ENCODE measurements around the gene MED22. TPM values are rescaled to one million over a fixed set of nuclear protein-coding genes. Genes with fewer than 3 reads are reported as not detected.
"Not testable (repeated sequence)": the region's sequence is repeated elsewhere in the genome, so short reads cannot be mapped to it uniquely, and the experiment has no call there.

Gene MED22
- total RNA-seq, 1 donor from 2014 or later: 31.7 TPM

DNA sequence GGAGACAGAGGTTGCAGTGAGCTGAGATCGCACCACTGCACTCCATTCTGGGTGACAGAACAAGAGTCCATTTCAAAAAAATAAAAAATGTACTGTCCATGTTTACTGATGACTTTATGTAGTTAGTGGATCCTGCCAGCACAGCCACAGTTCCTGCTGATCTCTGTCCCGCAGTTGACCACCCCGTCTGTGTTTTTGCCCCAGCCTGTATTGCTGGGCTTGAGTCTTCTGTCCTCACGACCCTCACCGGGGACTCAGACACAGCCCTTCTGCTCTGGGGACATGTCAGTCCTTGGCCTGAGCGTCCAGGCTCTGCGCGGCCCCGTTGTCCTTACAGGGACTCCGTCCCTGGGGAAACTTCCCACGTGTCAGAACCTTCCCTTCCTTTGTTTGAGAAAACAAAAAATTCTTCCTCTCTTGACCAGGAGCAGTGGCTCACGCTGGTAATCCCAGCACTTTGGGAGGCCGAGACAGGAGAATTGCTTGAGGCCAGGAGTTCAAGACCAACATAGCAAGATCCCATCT, 26.5 kb downstream of the MED22 start:
- Histone ChIP-seq H3K36me3 (no peaks in the 10 kb centered on the region), H3K27me3 (no peaks in the 10 kb centered on the region), H3K4me2 (no peak overlapping the region), H3F3A (ENCODE audit: low read depth) (no peaks in the 10 kb centered on the region), H3K4me1 (no peaks in the 10 kb centered on the region), H3K9ac (no peak overlapping the region), H3K79me2 (ENCODE audit: low read depth) (no peaks in the 10 kb centered on the region), H3K9me3 (ENCODE audit: low read depth) (peaks cover 4% of the 10 kb centered on the region), H3K4me3 (no peak overlapping the region), H4K20me1 (ENCODE audit: low read depth) (no peaks in the 10 kb centered on the region), H2AFZ (replicated peaks) (no peak overlapping the region), H3K27ac (no peak overlapping the region)
- Mint-ChIP-seq H3K4me1 (no peaks in the 10 kb centered on the region), H3K9me3 (peaks cover 19% of the 10 kb centered on the region), H3K4me3 (no peak overlapping the region), H3K27ac (no peak overlapping the region), H3K27me3 (ENCODE audit: insufficient read depth, low read depth) (peaks cover 12% of the 10 kb centered on the region), H3K36me3 (no peaks in the 10 kb centered on the region)
- no peak for TF ChIP-seq EZH2phosphoT487 (IDR thresholded peaks at IDR 0.05)
- no peak for TF ChIP-seq EZH2 (IDR thresholded peaks at IDR 0.05)
- TF ChIP-seq, protein P1, sequence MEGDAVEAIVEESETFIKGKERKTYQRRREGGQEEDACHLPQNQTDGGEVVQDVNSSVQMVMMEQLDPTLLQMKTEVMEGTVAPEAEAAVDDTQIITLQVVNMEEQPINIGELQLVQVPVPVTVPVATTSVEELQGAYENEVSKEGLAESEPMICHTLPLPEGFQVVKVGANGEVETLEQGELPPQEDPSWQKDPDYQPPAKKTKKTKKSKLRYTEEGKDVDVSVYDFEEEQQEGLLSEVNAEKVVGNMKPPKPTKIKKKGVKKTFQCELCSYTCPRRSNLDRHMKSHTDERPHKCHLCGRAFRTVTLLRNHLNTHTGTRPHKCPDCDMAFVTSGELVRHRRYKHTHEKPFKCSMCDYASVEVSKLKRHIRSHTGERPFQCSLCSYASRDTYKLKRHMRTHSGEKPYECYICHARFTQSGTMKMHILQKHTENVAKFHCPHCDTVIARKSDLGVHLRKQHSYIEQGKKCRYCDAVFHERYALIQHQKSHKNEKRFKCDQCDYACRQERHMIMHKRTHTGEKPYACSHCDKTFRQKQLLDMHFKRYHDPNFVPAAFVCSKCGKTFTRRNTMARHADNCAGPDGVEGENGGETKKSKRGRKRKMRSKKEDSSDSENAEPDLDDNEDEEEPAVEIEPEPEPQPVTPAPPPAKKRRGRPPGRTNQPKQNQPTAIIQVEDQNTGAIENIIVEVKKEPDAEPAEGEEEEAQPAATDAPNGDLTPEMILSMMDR (IDR thresholded peaks at IDR 0.05): no peak
- no peak for DNase-seq (ENCODE audit: low spot score)

DNA sequence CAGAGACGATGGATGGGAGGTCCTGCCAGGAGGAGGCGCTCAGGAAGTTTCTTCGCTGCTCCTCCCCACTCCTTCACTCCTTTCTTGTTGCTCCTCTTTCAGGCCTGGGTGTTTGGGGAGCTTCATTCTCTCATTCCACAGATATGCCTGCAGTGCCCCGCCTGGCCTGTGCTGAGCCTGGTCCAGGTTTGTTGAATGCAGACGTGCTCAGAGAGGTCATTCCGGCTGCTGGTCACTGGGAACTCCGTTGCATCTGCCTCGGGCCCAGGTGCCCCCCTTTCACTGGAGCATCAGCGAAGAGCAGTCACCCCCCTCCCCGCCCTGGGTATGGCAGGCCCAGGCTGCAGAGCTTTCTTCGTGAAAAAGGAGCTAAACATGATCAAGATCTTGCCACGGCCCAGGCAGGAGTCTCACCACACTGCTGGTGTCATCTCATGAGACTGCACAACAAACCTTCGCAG, 27.5 kb downstream of the MED22 start:
- no peaks in the 10 kb centered on the region for H3K79me2 ChIP-seq (ENCODE audit: low read depth)
- no peak overlapping the region for H3K27ac ChIP-seq
- Mint-ChIP-seq H3K4me3 (no peak overlapping the region), H3K4me1 (no peaks in the 10 kb centered on the region), H3K27ac (no peak overlapping the region), H3K36me3 (no peaks in the 10 kb centered on the region), H3K27me3 (ENCODE audit: insufficient read depth, low read depth) (peaks cover 12% of the 10 kb centered on the region), H3K9me3 (peaks cover 15% of the 10 kb centered on the region)
- TF ChIP-seq EZH2 (IDR thresholded peaks at IDR 0.05) (no peak), EZH2phosphoT487 (IDR thresholded peaks at IDR 0.05) (no peak)
- TF ChIP-seq, protein P1 (IDR thresholded peaks at IDR 0.05): peak; percentile 10
- H4K20me1 ChIP-seq (ENCODE audit: low read depth): no peaks in the 10 kb centered on the region
- no peak overlapping the region for H3K9ac ChIP-seq
- no peak overlapping the region for H3K4me2 ChIP-seq
- DNase-seq (ENCODE audit: low spot score): no peak
- peaks cover 4% of the 10 kb centered on the region for H3K9me3 ChIP-seq (ENCODE audit: low read depth)
- H3K4me3 ChIP-seq: no peak overlapping the region
- H3K27me3 ChIP-seq: no peaks in the 10 kb centered on the region
- H2AFZ ChIP-seq (replicated peaks): no peak overlapping the region
- no peaks in the 10 kb centered on the region for H3K4me1 ChIP-seq
- no peaks in the 10 kb centered on the region for H3F3A ChIP-seq (ENCODE audit: low read depth)
- no peaks in the 10 kb centered on the region for H3K36me3 ChIP-seq

DNA sequence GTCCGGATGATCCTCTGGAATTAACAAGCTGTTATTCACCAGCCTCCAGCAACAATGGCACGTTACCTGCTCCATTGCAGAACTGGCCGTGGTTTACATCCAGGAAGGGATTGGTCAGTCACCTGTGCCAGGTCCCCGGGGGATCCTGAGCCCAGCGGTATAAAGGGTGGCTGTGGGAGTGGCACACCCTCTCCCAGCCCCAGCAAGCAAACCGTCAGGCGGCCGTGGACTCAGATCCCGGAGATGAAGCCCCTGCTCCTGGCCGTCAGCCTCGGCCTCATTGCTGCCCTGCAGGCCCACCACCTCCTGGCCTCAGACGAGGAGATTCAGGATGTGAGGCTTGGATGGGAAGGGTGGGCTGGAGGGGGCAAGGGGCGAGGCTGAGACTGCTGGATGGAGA, 30.4 kb downstream of the MED22 start:
- not testable (repeated sequence) for H3K4me3 ChIP-seq; H3K4me2 ChIP-seq; H3F3A ChIP-seq (ENCODE audit: low read depth); H4K20me1 ChIP-seq (ENCODE audit: low read depth); H3K36me3 ChIP-seq; H3K27ac Mint-ChIP-seq; H3K4me3 Mint-ChIP-seq; H3K9me3 Mint-ChIP-seq; DNase-seq (ENCODE audit: low spot score); H3K4me1 ChIP-seq; H3K27me3 Mint-ChIP-seq (ENCODE audit: insufficient read depth, low read depth); H3K9me3 ChIP-seq (ENCODE audit: low read depth); H3K36me3 Mint-ChIP-seq; H2AFZ ChIP-seq (replicated peaks); H3K9ac ChIP-seq; H3K27ac ChIP-seq; H3K4me1 Mint-ChIP-seq; H3K27me3 ChIP-seq; H3K79me2 ChIP-seq (ENCODE audit: low read depth)

DNA sequence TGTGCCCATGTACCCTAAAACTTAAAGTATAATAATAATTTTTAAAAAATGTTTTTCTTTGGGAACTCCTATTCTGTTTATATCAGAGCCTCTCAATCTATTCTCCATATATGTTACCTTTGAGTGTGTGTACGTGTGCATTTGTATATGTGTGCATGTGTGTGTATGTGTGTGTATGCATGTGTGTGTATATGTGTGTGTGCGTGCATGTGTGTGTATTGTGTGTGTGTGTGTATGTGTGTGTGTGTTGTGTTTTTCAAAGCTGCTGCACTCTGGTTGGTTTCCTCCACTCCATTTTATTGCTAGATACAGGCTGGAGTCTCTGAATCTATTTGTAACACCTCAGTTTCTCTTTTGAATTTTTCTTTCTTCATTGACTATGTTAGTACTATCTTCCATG, 31.9 kb downstream of the MED22 start:
- Histone ChIP-seq H3K27me3 (no peaks in the 10 kb centered on the region), H3K36me3 (no peaks in the 10 kb centered on the region), H3K27ac (no peak overlapping the region), H3K9me3 (ENCODE audit: low read depth) (no peaks in the 10 kb centered on the region), H3K79me2 (ENCODE audit: low read depth) (no peaks in the 10 kb centered on the region), H4K20me1 (ENCODE audit: low read depth) (no peaks in the 10 kb centered on the region), H3K4me1 (no peaks in the 10 kb centered on the region), H3K9ac (no peak overlapping the region), H3K4me2 (no peak overlapping the region), H3K4me3 (no peak overlapping the region), H2AFZ (replicated peaks) (no peak overlapping the region), H3F3A (ENCODE audit: low read depth) (no peaks in the 10 kb centered on the region)
- H3K27ac Mint-ChIP-seq: no peak overlapping the region
- H3K4me3 Mint-ChIP-seq: no peak overlapping the region
- peaks cover 3% of the 10 kb centered on the region for H3K27me3 Mint-ChIP-seq (ENCODE audit: insufficient read depth, low read depth)
- TF ChIP-seq, protein P1 (IDR thresholded peaks at IDR 0.05): no peak
- no peak for TF ChIP-seq EZH2 (IDR thresholded peaks at IDR 0.05)
- TF ChIP-seq EZH2phosphoT487 (IDR thresholded peaks at IDR 0.05): no peak
- no peaks in the 10 kb centered on the region for H3K4me1 Mint-ChIP-seq
- H3K9me3 Mint-ChIP-seq: no peaks in the 10 kb centered on the region
- no peak for DNase-seq (ENCODE audit: low spot score)
- H3K36me3 Mint-ChIP-seq: no peaks in the 10 kb centered on the region

Measured in neural progenitor cell (in vitro differentiated cells).